HG02981 (cell line): ENCODE data around the gene VSIG8.

Source experiments
- ATAC-seq: cut with Tn5 transposase; IDR thresholded peaks from one replicate; pipeline ENCODE4 v1.9.1; 2021; ENCODE audit warnings: mild to moderate bottlenecking, moderate library complexity; ENCODE audit not compliant: unreplicated experiment

The VSIG8 gene

DNA sequence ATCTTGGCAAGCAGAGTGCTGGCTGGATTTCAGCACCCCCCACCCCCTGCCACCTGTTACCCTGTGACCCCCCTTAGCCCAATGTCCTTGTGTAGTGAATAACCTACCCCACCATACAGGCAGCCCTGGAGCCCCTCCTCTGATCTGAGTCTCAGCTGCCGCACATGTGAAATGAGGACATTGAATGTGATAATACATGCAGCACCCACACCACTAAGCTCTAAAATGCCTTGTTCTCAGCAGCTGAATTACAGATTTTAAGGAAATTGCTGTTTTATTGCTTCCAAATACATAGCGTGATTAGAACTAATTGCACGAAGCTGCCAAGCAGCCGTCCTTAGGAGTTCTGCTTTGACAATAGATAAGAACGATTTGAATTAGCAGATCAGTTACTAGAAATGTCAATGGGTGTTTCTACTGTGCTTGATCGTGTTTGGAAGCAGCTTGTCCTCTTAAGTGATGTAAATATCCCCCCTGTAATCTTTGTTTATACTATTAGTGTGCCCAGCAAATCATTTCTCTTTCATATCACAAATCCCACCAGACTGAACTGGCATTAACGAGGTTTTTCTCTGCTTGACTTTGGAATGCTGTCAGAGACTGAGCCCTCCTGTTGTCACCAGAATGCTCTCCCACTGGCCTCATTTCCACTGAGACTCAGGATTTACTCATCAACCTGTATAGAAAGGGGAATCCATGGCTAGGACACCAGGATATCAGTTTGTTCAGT lies 30.9 kb downstream of the VSIG8 start:
- ATAC-seq, result no peak

DNA sequence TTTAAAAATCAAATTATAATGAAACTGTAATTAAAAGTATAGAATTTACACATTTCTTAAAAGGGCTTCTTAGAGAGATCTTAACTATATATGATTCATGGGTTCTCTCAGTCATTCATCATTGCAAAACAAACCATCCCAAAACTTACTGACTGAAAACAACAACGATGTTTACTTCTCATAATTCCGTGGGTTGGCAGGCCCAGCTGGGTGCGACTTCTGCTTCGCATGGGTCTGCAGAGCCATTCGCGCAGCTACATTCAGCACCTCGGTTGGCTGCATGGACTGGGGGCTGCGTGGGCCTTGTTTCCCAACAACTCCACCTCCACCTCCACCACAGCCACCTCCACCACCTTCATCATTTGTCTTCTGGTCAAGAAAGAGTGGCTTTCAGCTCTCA lies 31.7 kb downstream of the VSIG8 start:
- no peak for ATAC-seq

DNA sequence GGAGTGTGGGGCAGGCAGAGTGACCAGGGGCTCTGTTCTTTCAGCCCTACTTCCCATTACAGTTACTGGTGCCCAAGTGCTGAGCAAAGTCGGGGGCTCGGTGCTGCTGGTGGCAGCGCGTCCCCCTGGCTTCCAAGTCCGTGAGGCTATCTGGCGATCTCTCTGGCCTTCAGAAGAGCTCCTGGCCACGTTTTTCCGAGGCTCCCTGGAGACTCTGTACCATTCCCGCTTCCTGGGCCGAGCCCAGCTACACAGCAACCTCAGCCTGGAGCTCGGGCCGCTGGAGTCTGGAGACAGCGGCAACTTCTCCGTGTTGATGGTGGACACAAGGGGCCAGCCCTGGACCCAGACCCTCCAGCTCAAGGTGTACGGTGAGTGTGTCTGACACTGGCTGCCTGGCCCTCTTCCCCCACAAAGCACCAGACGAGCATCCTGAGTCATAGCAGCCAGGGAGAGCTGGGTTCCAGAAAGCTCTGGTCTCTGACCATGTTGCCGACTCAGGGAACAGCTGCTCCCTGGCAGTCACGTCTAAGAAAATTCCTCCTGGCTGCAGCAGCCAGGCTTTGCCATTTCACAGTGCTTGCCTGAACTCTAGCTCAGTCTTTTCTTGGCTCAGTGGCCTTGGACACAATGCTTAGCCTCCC lies 32.5 kb downstream of the VSIG8 start:
- ATAC-seq, result no peak

DNA sequence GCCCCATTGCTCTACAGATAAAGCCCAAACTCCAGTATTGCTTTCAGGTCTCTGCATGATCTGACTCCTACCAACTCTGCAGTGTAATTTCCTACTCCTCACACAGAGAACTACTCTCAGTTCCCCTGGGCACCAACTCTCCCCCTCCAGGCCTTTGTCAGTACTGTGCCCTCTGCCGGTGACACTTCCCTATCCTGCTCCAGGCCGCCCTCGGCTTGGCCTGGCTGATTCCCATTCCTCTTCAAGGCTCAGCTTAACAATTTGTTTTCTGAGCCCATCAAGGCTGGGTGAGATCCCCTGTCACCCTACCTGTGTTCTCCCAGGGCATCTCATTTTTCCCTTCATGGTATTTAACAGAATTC lies 33.2 kb downstream of the VSIG8 start:
- ATAC-seq, result peak; percentile 78

DNA sequence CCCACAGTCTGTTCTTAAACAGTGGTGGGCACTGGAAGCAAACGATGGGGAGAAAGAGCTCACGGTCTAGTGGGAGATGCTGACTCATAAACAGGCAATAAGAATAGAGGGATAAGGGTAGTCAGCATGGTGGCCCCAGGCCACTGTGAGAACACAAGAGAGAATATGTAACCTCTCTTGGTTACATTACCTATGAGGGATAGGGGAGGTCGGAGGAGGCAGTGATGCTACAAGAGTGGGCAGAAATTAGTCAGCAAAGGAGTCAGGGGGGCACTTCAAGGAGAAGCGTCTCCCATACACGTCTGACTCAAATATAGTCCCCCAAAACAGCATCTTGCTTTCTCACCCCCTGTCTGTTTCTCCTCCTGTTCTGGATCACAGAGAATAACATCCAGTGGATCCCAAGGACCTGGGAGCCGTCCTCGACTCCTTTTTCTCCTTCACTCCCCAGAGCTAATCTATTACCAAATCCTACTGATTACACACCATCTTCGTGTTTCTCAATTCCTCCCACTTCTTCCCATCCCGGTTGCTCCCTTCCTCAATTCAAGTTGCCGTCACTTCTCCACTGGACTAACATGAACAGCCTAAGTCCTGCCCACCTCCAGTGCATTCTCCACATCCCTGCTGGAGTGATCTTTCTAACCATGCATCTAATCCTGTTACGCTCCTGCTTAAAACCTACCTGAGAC lies 33.7 kb downstream of the VSIG8 start:
- no peak for ATAC-seq

DNA sequence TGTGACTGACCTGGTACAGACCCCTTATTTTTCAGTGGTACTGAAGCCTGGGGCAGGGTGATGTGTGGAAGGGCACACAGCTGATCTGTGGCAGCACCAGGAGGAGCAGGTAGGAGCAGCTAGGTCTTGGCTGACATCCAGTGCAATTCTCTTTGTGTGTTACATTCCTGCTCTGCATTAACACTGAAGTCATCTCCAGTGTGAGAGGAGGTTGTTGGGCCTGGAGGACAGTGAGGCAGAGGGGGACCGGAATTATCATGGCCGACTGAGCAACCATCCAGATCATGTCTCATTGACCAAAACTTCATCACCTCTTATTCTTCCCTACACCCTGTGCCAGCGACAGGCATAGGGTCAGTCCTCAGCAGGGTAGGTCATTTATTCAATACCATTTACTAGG lies 34.3 kb downstream of the VSIG8 start:
- ATAC-seq, result no peak

DNA sequence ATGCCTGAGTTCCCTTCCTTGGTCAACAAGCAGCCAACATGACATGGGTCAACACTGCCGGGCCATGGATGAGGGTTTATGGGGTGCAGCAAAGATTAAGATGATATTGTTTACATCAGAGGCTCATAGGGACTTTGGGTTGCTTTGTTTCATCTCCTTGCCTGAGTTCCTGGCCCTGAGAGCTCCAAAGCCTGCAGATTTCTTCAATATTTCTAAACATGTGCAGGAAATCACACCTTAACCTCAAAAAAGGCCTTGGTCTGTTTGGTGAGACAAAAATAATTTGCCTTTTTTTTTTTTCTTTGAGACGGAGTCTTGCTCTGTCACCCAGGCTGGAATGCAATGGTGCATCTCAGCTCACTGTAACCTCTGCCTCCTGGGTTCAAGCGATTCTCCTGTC lies 34.9 kb downstream of the VSIG8 start:
- ATAC-seq, result no peak

DNA sequence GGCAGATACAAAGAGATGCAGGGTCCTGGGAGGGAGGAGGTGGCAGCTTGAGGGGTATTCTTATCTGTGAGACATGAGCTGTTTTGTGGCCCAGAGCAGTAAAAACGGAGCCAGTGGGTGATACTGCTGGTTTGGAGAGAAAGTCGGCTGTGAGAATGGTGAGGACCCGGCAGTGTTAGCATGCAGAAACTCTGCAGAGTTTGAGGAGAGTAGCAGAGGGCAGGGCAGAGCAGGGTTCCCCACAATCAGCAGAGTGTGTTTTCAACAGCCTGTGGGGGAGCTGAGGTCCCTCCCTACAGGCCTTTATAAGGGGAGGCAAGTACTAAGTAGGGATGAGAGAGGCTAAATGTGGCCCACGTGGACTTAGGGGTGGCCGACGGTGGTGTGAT lies 35.4 kb downstream of the VSIG8 start:
- ATAC-seq, result no peak

DNA sequence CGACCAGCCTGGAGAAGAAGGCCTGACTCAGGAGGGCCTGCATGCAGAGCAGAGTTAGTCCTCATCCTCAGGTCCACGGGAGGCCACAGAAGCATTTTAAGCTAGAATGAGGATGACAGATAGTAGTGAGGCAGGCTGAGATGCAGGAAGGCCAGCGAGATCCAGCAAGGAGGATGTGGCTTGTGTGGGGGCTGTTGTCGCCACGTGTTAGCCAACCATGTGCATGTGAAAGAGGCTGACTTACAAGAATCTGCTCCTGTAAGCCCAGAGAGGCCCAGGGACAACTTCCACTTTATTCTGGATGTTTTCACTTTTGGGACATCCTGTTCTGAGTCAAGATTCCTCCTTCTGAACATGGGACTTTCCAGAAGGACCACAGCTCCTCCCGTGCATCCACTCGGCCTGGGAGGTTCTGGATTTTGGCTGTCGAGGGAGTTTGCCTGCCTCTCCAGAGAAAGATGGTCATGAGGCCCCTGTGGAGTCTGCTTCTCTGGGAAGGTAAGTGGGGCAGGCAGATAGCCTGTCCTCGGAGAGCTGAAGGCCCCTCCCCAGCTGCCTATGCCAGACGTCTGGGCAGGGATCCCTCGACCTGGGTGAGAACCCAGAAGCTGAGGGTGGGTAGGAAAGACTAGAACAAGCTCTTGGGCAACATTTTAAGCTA lies 35.9 kb downstream of the VSIG8 start, which contains the start of gene SLAMF8:
TSS of gene SLAMF8 (plus strand) at position 433 of the 661 bp plus-strand sequence. CDS start at position 459, 26 bp downstream.
- peak; percentile 45 for ATAC-seq

DNA sequence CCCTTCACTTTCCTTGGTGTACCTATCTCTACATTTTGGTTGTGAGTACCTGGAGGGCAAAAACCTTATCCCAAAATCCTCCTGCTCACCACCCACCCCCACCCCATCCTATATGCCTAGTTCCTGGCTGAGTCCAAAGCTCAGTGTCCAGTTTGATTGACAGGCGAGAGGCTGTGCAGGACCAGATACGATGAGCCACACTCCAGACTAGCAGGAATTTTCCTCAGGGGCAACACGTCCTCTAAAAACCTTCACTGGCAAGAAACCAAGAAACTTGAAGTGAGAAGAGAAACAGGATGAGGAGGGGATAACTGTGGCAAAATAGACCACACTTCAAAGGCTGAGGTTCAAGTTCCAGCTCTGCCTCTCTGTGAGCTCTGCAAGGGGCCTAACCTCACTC lies 36.9 kb downstream of the VSIG8 start:
- no peak for ATAC-seq

DNA sequence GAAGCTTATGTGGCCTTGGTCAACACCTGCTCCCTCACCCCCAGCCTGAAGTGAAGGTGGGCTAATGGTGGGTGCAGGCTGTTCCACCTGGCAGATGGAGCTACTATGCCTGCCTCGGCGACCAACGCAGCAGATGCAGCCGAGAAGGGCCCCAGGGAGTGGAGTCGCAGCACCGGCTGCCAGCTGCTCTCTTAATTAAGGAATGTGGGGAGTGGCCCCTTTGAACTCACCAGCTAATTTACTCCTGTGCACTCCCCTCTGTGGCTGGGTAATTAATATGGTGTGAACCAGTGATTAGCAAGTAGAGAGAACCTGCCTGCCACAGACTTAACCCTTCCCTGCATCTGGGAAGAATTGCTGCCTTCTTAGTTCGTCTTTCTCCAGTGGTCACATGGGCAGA lies 39.1 kb downstream of the VSIG8 start:
- no peak for ATAC-seq

DNA sequence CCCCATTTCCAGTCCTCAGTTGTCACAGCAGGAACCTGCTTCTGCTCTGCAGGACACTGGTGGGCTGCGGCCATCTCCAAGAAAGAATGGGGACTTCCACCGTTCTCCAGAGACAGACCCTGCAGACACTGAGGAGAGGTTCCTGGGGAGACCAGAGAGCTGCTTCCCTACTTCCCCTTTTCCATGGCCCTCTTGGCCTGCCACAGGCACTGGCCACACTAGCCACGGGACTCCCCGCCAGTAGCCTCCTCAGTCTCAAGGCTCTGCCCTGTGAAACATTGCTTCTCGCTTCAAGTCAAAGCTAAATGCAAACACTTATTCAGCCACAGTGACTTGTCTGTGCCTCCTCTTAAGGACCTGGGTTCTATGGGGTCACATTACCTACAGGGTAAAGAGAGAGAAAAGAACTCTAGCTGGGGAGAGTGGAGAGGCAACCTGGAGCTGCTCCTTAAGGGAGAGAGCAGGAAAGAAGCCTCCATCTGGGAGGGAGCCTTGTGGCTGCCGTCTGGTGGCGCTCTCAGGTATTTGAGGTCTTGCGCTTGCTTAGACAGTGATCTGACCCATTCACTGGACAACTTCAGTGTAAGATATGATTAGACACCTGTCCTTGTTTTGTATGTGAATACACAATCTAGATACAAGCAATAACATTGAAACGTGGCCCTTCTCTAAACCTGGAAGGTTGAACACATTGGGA lies 41.1 kb downstream of the VSIG8 start:
- no peak for ATAC-seq

DNA sequence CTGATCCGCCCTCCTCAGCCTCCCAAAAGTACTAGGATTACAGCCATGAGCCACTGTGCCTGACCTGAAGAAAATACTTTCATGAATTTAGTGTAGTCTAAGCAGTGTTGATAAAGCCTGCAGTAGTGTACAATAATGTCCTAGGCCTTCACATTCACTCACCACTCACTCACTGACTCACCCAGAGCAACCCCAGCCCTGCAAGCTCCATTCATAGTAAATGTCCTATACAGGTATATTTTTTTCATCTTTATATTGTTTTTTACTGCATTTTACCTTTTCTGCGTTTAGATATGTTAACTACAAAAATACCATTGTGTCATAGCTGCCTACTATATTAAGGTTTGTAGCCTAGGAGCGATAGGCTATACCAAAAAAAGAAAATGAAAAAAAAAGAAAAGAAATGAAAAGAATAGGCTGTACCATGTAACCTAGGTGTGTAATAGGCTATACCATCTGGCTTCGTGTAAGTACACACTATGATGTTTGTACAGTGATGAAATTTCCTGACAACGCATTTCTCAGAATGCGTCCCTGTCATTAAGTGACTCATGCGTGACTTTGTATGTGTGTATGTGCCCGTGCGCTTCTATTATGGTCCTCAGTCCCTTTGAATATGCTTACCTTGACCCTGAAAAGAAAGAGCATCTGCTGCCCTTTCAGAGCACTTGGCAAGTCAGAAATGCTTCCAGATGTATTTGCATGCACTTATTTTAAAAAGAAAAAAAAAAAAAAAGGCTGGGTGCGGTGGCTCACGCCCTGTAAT lies 45.0 kb downstream of the VSIG8 start:
- no peak for ATAC-seq

DNA sequence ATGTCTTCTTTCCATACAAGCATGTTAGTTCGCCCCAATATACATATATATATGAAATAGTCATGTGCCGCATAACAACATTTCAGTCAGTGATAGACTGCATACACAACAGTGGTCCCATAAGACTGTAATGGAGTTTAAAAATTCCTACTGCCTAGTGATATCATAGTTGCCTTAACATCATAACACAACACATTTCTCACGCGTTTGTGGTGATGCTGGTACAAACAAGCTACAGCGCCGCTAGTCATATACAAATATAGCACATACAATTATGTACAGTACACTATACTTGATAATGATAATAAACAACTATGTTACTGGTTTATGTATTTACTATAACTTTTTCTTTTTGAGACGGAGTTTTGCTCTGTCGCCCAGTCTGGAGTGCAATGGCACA lies 46.5 kb downstream of the VSIG8 start:
- ATAC-seq, result no peak

DNA sequence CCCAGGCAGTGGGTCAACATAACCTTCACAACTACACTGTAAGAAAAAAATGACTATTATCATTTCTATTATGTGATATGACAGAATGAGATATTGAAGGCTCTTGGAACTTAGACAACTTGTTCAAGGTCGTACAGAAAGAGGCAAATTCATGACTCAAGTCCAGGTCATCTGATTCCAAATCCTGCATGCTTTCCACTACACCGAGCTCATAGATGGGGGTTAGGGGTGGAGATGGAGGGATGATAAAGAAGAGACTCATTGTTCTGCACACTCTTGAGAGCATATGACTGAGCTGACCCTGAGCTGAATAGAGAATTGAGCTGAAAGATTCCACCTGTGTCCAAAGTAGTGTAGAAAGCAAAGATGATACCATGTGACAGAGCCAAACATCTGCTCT lies 57.5 kb downstream of the VSIG8 start:
- no peak for ATAC-seq
